GM19463 (cell line): ENCODE measurements around the gene MAPK9.
A peak's percentile ranks its signal among the peaks of the same experiment; 100 is the strongest.

ENCODE experiments used
- ATAC-seq: cut with Tn5 transposase; IDR thresholded peaks from one replicate; pipeline ENCODE4 v1.9.1; 2021; ENCODE audit warnings: mild to moderate bottlenecking, moderate library complexity; ENCODE audit not compliant: unreplicated experiment

MAPK9 gene

GRCh38 chr5:180291943-180292831 lies at the start of gene MAPK9:
MAPK9 (minus strand) TSS chr5:180292083; CDS start chr5:180280561, 11,522 bp downstream.
- ATAC-seq = peak; percentile 83

GRCh38 chr5:180341595-180341994 lies 49.7 kb upstream of the MAPK9 start:
- no peak for ATAC-seq

DNA sequence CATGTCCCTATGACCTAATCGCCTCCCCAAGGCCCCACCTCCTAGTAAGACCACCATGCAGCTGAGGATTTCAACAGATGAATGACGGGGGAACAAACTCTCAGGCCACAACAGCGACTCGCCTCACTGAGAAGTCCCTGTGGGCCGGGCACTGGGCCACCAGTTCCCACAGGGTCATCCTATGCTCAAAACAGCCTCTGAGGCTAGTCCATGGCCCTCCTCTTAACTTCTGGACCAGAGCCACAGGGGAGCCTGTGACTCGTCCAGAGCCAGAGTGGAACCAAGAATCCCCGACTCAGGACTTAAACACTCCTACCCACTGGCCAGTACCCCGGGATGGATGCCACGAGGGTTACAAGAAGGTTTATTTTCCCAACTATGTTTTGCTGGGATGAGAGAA lies 49.0 kb upstream of the MAPK9 start:
- ATAC-seq = no peak

GRCh38 chr5:180339583-180340183 lies 47.8 kb upstream of the MAPK9 start:
- no peak for ATAC-seq

DNA sequence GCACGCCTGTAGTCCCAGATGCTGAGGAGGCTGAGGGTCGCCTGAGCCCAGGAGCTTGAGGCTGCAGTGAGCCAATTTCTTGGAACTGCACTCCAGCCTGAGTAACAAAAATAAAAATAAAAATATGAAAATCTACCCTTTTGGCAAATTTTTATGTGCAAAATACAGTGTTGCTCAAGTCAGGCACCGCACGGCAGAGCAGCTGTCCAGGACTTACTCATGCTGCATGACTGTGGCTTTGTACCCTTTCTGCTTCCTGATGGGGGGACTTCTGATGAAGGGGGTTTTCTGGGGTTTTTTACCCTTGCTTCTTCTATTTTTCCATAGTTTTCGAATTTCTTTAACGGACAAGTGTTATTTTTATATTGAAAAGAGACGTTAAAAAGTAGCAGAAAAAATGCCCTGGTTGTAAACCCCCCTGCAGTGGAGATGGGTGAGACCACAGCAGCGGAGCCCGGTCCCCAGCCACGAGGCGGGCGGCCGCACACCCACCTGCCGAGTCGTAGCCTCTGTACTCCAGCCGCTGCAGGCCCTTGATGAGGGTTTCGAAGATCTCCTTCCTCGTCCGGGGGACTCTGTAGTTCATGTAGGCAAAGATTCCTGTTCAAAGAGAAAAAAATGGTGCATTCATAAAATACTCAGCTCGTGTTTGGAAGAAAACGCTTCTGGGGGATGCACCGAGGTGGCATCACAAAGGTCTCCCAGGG lies 46.3 kb upstream of the MAPK9 start:
- no peak for ATAC-seq

GRCh38 chr5:180336234-180337020 lies 44.5 kb upstream of the MAPK9 start:
- ATAC-seq = no peak

DNA sequence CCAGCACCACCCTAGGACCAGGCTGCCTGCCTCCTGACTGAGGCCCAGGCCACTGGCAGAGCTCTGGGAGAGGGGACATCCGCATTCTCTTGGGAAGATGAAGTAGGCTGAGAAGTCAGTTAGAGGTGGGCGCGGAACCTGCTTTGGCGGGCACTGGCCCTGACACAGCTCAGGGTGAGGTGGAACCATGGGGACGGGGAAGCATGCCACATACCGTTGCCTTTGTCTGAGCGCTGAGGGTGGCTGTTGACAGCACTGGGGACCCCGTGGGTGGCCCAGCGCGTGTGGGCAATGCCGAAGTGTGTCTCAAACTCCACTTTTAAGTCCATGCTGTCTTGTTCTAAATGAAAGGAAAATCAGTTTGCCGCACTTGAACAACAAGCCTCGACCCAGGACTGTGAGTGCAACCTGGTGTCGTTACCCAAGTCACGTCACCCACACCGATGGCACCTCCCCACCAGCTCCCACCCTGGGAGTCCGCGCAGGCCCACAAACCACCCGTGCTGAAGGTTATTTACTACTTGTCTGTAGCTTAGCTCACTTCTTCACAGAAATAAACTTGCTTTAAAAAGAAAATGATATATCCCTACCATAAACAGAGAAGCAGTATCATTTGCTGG lies 43.8 kb upstream of the MAPK9 start:
- no peak for ATAC-seq

DNA sequence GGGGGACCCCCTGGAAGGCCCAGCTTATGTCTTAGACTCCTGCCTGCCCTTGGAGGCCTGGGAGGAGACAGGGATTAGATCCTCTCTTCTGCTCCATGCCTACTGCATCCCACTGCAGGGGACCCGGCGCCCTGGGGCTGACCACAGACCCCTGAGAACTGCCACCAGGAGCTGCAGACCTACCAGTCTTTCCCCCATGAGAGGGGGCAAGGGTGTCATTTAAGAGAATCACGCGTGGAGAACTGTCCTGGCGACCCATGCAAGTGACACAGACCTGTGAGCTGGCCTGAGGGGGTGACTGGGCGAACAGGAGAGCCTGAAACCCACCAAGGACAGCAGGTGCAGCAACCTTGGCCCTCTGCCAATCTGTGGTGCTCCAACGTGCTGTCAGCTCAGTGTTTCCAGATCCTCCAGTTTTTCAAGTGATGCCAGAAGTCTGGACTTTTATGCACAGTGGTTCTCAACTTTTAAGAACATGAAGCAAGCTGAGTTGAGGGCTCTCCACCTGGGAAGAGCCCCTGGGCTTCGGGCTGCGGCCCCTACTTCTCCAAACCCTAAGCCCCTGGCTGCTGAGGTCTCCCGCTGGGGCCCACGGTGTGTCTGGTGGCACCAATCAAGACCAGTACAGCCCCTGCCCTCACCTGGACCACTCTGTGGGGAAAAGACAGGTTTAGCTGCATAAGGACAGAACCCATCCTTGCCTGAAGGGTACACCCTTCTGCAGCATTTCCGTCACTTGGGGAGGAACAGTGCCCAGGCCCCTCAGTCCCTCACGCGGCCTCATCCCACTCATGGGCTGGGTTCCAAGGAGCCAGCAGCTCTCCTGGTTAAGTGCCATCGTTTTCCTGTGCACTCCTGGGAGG lies 43.1 kb upstream of the MAPK9 start:
- ATAC-seq = no peak

- ATAC-seq = no peak
Measured at GRCh38 chr5:180334176-180334575, 42.3 kb upstream of the MAPK9 start.

GRCh38 chr5:180333661-180334060 lies 41.8 kb upstream of the MAPK9 start:
- ATAC-seq = no peak

DNA sequence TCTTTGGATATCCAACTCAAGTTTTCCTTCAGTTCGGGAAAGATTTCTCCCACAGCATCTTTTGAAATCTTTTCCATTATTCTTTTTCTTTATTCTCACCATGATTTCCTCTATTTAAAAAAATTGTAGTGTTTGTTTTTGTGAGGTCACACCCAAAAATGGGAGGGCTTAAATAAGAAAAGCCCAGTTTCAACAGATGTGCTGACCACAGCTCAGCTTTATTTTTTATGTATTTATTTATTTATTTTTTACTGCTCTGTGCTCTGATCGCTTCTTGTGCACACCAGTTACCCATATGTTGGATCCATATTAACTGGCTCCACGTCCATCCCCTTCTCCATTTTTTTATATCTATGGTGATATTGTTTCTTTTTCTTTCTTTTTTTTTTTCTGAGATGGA lies 41.0 kb upstream of the MAPK9 start:
- ATAC-seq = no peak

- no peak for ATAC-seq
Measured at GRCh38 chr5:180332051-180332517, 40.2 kb upstream of the MAPK9 start.

DNA sequence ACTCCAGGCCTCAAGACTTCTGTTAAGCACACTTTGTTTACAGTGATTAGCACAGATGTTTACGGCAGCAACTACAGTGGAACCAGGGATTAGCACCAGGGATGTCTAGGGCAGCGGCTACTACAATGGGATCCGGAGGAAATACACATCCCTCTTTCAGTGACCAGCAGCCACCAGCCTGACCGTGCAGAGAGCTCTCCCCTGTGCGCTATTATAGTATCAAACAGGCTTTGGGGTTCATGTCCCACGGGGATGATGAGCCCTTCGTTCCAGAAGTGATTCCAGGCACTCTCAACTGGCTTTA lies 39.7 kb upstream of the MAPK9 start:
- ATAC-seq = no peak

DNA sequence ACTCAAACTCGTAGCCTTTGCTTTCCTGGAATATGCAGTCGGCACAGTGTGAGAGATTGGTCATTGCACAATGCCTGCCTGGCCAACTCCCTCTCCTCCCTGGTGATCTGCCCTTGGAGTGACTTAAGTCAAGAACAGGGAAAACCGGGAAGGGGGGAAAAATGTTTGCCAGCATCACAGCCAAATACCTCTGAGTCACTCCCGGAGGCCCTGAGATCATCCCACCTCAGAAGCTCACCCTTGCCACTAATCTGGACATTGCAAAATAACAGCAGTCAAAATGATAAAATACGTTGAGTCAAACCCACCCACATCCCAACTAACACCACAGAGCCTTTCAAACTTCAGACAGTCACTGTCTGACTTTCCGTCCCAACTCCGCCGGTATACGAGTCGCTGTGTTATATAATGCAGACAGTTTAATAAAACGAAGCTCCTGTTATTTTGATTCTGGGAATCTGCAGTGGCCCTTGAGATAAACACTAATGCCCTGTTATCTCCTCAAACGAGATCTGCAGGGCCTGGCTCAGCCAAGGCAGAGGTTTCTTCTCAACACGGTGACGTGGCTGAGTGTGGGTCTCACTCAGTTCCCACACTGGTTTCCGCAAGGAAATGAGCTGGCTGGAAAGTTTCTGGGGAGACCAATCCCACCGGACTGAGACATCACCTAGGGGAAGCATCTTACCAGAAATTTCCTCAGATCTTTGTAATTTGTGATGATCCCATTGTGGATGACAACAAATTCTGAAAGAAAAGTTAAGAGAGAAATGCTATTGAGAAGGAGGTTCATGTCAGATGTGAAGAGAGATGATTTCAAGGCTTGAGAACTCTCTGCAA lies 39.1 kb upstream of the MAPK9 start:
- ATAC-seq = no peak

- no peak for ATAC-seq
Measured at GRCh38 chr5:180330270-180330648, 38.4 kb upstream of the MAPK9 start.

GRCh38 chr5:180329606-180330269 lies 37.9 kb upstream of the MAPK9 start:
- ATAC-seq = no peak

GRCh38 chr5:180329138-180329435 lies 37.2 kb upstream of the MAPK9 start:
- no peak for ATAC-seq

- ATAC-seq = no peak
Measured at GRCh38 chr5:180328296-180329137, 36.6 kb upstream of the MAPK9 start.
